Measurements from ENCODE around the gene CTSZ.
A peak's percentile ranks its signal among the peaks of the same experiment; 100 is the strongest.

CTSZ gene

GRCh38 chr20:59010995-59011873, 4.2 kb upstream of the CTSZ start:
- no peaks in the 10 kb centered on the region for H3K36me3 ChIP-seq (ENCODE audit: control insufficient read depth, insufficient read depth, low read length)

GRCh38 chr20:59010321-59010994, 3.4 kb upstream of the CTSZ start:
- Histone ChIP-seq H3K36me3 (ENCODE audit: control insufficient read depth, insufficient read depth, low read length) (peaks cover 2% of the 10 kb centered on the region; the same call in 1 of the 2 replicates), H3K4me3 (replicated peaks; ENCODE audit: low read depth, low read length) (no peak overlapping the region), H3K27me3 (replicated peaks; ENCODE audit: control insufficient read depth, insufficient read depth, low read length) (no peaks in the 10 kb centered on the region)
- no peak for DNase-seq (ENCODE audit: extremely low read depth, insufficient read length)
- TF ChIP-seq CTCF (IDR thresholded peaks at IDR 0.05; ENCODE audit: insufficient read depth, low read length, poor library complexity, severe bottlenecking): no peak

More at GRCh38 chr20:59010995-59011873, 4.2 kb upstream of the CTSZ start:
- no peaks in the 10 kb centered on the region for H3K27me3 ChIP-seq (replicated peaks; ENCODE audit: control insufficient read depth, insufficient read depth, low read length)
- H3K4me3 ChIP-seq (replicated peaks; ENCODE audit: low read depth, low read length): no peak overlapping the region
- DNase-seq (ENCODE audit: extremely low read depth, insufficient read length): no peak
- TF ChIP-seq CTCF (IDR thresholded peaks at IDR 0.05; ENCODE audit: insufficient read depth, low read length, poor library complexity, severe bottlenecking): no peak

- peaks cover 2% of the 10 kb centered on the region; the same call in 1 of the 2 replicates for H3K36me3 ChIP-seq (ENCODE audit: control insufficient read depth, insufficient read depth, low read length)
- DNase-seq (ENCODE audit: extremely low read depth, insufficient read length): no peak
- no peaks in the 10 kb centered on the region for H3K27me3 ChIP-seq (replicated peaks; ENCODE audit: control insufficient read depth, insufficient read depth, low read length)
- H3K4me3 ChIP-seq (replicated peaks; ENCODE audit: low read depth, low read length): no peak overlapping the region
- TF ChIP-seq CTCF (IDR thresholded peaks at IDR 0.05; ENCODE audit: insufficient read depth, low read length, poor library complexity, severe bottlenecking): no peak
These were observed 1.8 kb upstream of the CTSZ start for GRCh38 chr20:59008715-59009336.

GRCh38 chr20:59007665-59008511, 834 bp upstream of the CTSZ start:
- no peak for TF ChIP-seq CTCF (IDR thresholded peaks at IDR 0.05; ENCODE audit: insufficient read depth, low read length, poor library complexity, severe bottlenecking)
- peaks cover 9% of the 10 kb centered on the region for H3K36me3 ChIP-seq (ENCODE audit: control insufficient read depth, insufficient read depth, low read length)
- no peaks in the 10 kb centered on the region for H3K27me3 ChIP-seq (replicated peaks; ENCODE audit: control insufficient read depth, insufficient read depth, low read length)
- H3K4me3 ChIP-seq (replicated peaks; ENCODE audit: low read depth, low read length): peak overlapping the region; percentile 76
- DNase-seq (ENCODE audit: extremely low read depth, insufficient read length): peak; percentile 88

GRCh38 chr20:59006167-59006863, 739 bp downstream of the CTSZ start:
- Histone ChIP-seq H3K27me3 (replicated peaks; ENCODE audit: control insufficient read depth, insufficient read depth, low read length) (no peaks in the 10 kb centered on the region), H3K4me3 (replicated peaks; ENCODE audit: low read depth, low read length) (peak overlapping the region; percentile 76), H3K36me3 (ENCODE audit: control insufficient read depth, insufficient read depth, low read length) (peaks cover 24% of the 10 kb centered on the region)
- TF ChIP-seq CTCF (IDR thresholded peaks at IDR 0.05; ENCODE audit: insufficient read depth, low read length, poor library complexity, severe bottlenecking): no peak
- peak; percentile 59 for DNase-seq (ENCODE audit: extremely low read depth, insufficient read length)

Measured in GM06990 (cell line).